NCI-H2081 treated with DMSO at 0.1 percent for 48 hours (cell line): ENCODE data around the gene ZSCAN1.
"Not testable (repeated sequence)": the region's sequence is repeated elsewhere in the genome, so short reads cannot be mapped to it uniquely, and the experiment has no call there.

Source experiments
- DNase-seq: peaks from one replicate; lab custom pipeline; 2025; lab: John Stamatoyannopoulos, UW

ZSCAN1 gene

GRCh38 chr19:58033741-58034476, at the start of gene ZSCAN1:
ZSCAN1 (plus strand) TSS chr19:58034025; CDS start chr19:58037837, 3,812 bp downstream.
- DNase-seq: no peak

- DNase-seq: no peak
Observed at GRCh38 chr19:57992841-57993240, 41.0 kb upstream of the ZSCAN1 start.

DNA sequence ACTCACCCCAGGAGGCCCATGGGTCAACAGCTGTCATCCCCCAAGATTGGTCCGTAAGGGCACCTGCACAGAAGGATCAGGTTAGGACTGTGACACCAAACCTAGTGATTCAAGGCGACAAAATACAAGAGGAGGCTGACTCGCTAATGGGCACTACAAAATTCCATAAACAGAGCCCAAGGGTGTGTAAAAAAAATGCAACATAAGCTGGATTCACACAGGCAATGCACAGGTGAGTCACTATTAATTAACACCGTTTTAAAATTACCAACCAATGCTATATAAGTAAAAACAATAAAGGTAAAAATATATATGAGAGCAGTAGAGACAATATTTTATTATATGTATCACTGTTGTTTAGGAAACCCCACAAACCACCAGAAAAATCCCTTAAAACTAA, 33.1 kb upstream of the ZSCAN1 start:
- DNase-seq: no peak

DNA sequence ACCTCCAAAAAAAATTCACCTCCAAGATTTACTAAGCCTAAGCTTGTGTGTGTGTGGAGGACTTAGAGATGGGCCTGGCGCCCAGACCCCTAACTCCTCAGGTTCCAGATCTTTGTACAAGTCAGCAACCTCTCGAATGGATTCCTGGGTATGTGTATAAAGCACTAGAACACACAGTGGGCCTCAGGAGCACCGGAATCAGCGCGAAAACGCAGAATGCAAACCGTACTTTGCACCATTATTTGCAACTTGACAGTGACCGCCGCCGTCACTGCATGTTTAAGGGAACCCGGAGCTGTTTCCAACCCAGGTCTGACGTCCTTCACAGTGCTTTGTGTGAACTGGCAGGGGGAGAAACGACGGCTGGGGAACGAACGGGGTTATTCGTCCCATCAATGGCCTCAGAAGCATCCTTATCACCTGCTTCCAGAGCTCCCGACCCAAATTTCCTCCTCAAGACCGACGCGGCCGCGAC, 31.9 kb upstream of the ZSCAN1 start:
- DNase-seq: no peak

GRCh38 chr19:58002384-58003173, 31.2 kb upstream of the ZSCAN1 start, which contains the start of gene ZNF606:
ZNF606 (minus strand) TSS chr19:58002820; CDS start chr19:58001319, 1,501 bp downstream.
- DNase-seq: no peak

DNA sequence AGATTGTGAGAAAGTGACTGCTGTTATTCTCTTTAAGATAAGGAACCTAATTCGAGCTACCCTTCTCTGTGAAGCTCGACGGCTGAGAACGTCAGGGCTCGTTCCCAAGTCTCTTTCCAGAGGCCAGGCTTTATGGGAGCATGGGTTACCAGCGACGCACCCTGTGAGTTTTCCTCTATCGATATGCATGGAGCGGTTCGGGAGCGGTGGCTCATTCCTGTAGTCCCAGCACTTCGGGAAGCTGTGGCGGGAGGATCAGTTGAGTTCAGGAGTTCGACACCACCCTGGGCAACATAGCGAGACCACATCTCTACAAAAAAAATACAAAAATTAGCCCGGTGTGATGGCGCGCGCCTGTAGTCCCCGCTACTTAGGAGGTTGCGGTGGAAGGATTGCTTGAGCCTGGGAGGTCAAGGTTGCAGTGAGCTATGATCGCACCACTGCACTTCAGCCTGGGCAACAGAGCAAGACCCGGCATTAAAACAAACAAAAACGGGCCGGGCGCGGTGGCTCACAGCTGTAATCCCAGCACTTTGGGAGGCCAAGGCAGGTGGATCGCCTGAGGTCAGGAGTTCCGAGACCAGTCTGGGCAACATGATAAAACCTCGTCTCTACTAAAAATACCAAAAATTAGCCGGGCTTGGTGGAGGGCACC, 30.5 kb upstream of the ZSCAN1 start:
- no peak for DNase-seq

DNA sequence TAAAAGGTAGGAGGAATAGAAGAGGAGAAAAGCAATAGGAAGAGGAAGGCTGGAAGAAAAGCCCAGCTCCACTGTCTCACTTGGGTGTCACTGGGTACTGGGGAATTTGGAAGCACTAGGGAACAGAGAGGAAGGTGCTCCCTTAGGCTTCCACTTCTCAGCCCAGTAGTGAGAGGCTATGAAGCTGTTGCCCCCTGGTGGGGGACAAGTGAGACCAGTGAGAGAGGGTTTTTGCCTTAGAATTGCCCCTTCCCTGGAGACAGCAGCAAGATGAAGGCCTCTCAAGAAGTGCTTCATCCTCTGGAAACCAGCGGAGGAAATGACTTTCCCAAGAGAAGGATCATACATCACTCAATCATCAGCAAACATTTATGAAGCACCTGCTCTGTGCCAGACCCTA, 26.5 kb upstream of the ZSCAN1 start:
- no peak for DNase-seq

- DNase-seq: not testable (repeated sequence)
Observed at GRCh38 chr19:58008877-58009276, 24.9 kb upstream of the ZSCAN1 start.

GRCh38 chr19:58009301-58009665, 24.5 kb upstream of the ZSCAN1 start:
- no peak for DNase-seq

DNA sequence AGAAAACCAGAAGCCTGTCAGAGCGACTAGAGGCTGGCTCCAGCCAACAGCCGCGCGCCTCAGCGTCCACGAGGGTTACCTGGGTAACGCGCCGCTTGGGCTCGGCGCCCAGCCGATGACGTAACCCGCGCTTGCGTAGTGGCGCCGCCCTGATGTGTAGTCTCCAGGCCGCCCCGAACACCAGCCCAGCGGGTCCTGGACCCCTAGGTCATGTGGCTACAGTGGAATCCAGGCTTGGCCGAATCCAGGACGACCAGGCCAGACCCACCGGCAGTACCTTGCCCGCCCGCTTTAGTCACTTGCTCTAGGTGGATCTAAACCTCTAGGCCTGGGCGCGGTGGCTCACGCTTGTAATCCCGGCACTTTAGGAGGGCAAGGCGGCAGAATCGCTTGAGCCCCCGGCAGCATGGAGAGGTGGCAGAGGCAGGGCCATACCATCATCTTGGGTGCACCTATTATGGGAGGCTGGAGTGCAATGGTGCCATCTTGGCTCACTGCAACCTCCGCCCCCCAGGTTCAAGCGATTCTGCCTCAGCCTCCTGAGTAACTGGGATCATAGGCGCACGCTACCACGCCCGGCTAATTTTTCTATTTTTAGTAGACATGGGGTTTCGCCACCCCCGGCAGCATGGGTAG, 24.0 kb upstream of the ZSCAN1 start:
- no peak for DNase-seq

DNA sequence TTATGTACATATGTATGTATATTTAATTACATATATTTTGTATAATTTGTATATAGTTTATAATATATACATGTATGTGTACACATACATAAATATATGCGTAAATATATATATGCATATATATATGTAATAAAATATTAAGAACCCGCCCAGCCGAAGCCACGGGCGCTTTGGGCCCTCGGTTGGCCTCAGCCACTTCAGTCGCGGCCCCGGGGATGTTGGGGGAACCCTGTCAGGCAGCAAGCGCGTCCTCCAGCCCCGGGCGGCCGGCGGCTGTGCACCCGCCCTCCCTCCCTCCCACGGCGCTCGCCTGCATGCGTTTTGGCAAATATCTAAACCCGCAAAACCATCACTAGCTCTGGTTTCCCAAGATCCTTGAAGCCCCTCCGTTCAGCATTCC, 23.3 kb upstream of the ZSCAN1 start:
- no peak for DNase-seq

- DNase-seq: no peak
Observed at GRCh38 chr19:58014141-58014540, 19.7 kb upstream of the ZSCAN1 start.

DNA sequence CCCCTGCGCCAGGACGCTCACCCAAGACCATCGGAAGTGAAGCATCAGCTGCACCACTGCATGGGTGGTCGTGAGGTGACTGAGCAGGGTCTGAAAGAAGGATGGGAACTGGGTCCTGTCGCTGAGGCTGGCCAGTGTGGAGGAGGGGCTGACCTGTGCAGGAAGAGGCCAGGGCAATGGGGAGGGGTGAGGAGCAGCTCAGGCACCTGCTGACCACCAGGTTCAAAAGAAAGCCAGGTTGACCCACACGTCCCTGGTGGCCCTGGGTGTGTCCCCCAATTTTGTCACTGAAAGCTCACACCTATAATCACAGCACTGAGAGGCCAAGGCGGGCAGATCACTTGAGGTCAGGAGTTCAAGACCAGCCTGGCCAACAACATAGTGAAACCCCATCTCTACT, 13.7 kb upstream of the ZSCAN1 start:
- no peak for DNase-seq

GRCh38 chr19:58021541-58022282, 12.1 kb upstream of the ZSCAN1 start:
- no peak for DNase-seq

- no peak for DNase-seq
Observed at GRCh38 chr19:58022283-58022660, 11.6 kb upstream of the ZSCAN1 start.

DNA sequence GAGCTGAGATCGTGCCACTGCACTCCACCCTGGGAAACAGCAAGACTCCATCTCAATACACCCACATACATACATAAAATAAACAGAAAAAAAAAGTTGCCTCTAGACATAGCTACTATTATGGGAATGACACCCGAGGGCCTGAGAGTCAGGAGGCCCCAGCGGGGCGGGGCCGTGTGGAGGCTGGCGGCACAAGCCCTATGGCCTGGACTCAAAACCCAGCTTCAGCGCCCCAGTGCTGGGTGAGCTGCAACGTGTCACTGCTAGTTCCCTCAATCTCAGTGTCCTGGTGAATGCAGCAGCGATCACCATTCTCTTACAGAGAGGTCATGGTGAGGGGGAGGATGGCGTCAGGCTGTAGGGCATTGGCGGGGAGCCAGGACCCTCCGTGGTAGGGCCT, 9.2 kb upstream of the ZSCAN1 start:
- no peak for DNase-seq

DNA sequence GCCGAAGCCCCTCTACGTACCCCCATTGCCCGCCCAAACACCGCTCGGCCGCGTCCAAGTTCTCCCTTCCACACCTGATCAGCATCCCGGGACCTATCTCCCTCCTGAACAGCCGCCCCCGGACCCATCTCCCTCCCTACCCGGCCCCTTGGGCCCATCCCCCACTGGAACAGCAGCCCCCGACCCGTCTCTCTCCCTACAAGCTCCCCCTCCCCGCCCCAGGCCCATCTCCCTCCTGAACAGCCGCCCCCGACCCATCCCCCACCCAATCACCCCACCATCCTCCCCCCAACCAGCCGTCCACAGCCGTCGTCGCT, 610 bp downstream of the ZSCAN1 start:
- no peak for DNase-seq

- no peak for DNase-seq
Observed at GRCh38 chr19:58035863-58036262, 2.0 kb downstream of the ZSCAN1 start.

- DNase-seq: no peak
Observed at GRCh38 chr19:58037927-58038687, 4.3 kb downstream of the ZSCAN1 start.

DNA sequence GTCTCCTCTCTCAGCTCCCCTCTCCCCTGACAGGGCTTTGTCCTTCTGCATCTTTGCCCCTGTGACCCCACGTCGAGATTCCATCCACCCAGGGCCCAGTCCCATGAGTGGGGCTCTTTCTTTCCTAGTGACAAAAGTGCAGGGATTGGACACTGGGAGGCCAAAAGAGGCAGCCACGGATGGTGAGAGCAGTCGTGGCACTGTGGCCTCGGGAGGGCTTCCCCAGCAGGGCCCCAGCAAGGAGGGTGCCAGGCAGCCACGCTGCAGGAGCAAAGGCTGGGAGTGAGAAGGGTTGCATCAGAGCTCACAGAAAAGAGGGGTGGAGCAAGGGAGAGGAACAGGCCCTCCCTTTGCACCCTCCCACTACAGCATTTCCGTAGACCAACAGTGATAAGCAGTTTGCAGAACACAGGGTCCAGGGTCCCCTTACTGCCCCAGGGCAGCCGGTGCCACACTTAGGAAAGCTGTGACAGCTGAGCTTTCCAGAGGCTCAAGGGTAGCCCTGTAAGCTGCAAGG, 4.9 kb downstream of the ZSCAN1 start:
- no peak for DNase-seq
